Neural progenitor cell (in vitro differentiated cells): ENCODE results near the gene PGBD5. TPM values are rescaled to one million over a fixed set of nuclear protein-coding genes. Genes with fewer than 3 reads are reported as not detected.
"Not testable (repeated sequence)": the region's sequence is repeated elsewhere in the genome, so short reads cannot be mapped to it uniquely, and the experiment has no call there.

Experiments
- DNase-seq: peaks from one replicate; pipeline ENCODE4 v3.0.0-alpha.2; 2016; ENCODE audit warnings: low spot score
- H2AFZ ChIP-seq: fragments of 200-600 bp; sonication (generic); replicated peaks from 2 replicates; pipeline ENCODE4 v1.6.1; 2016; ENCODE audit warnings: antibody characterized with exemption
- H3F3A ChIP-seq: fragments of 200-600 bp; sonication (generic); 2 replicates; pipeline ENCODE4 v1.6.1; 2016; ENCODE audit warnings: antibody characterized with exemption, low read depth
- H3K27ac ChIP-seq: fragments of 200-600 bp; sonication (generic); 2 replicates; pipeline ENCODE4 v1.5.1; 2016; ENCODE audit warnings: mild to moderate bottlenecking
- H3K27me3 ChIP-seq: fragments of 200-600 bp; sonication (generic); 2 replicates; pipeline ENCODE4 v1.6.1; 2016; ENCODE audit warnings: mild to moderate bottlenecking, moderate library complexity
- H3K36me3 ChIP-seq: fragments of 200-600 bp; sonication (generic); 2 replicates; pipeline ENCODE4 v1.5.1; 2016
- H3K4me1 ChIP-seq: fragments of 200-600 bp; sonication (generic); 2 replicates; pipeline ENCODE4 v1.6.1; 2016; ENCODE audit warnings: mixed run types
- H3K4me2 ChIP-seq: fragments of 200-600 bp; sonication (generic); 2 replicates; pipeline ENCODE4 v1.6.1; 2016
- H3K4me3 ChIP-seq: fragments of 200-600 bp; sonication (generic); 2 replicates; pipeline ENCODE4 v1.5.1; 2016
- H3K79me2 ChIP-seq: fragments of 200-600 bp; sonication (generic); 2 replicates; pipeline ENCODE4 v1.6.1; 2016; ENCODE audit warnings: low read depth
- H3K9ac ChIP-seq: fragments of 200-600 bp; sonication (generic); 2 replicates; pipeline ENCODE4 v1.6.1; 2016
- H3K9me3 ChIP-seq: fragments of 200-600 bp; sonication (generic); 2 replicates; pipeline ENCODE4 v1.5.1; 2016; ENCODE audit warnings: low read depth
- H4K20me1 ChIP-seq: fragments of 200-600 bp; sonication (generic); 2 replicates; pipeline ENCODE4 v1.6.1; 2016; ENCODE audit warnings: low read depth
- H3K27ac Mint-ChIP-seq: 3 replicates; pipeline ENCODE4 v1.8.0; 2021; ENCODE audit warnings: mixed read lengths
- H3K27me3 Mint-ChIP-seq: 2 replicates; pipeline ENCODE4 v1.8.0; 2022; ENCODE audit warnings: low read depth, mild to moderate bottlenecking, inconsistent platforms, moderate library complexity, mixed read lengths; ENCODE audit not compliant: insufficient read depth
- H3K36me3 Mint-ChIP-seq: 3 replicates; pipeline ENCODE4 v1.8.0; 2021; ENCODE audit warnings: mixed read lengths
- H3K4me1 Mint-ChIP-seq: 3 replicates; pipeline ENCODE4 v1.8.0; 2021; ENCODE audit warnings: mixed read lengths
- H3K4me3 Mint-ChIP-seq: 3 replicates; pipeline ENCODE4 v1.8.0; 2021; ENCODE audit warnings: mild to moderate bottlenecking, moderate library complexity, mixed read lengths
- H3K9me3 Mint-ChIP-seq: 3 replicates; pipeline ENCODE4 v1.8.0; 2020; ENCODE audit warnings: mixed read lengths
- EZH2 ChIP-seq: fragments of 200-600 bp; sonication (generic); IDR thresholded peaks from 2 replicates; pipeline ENCODE4 v1.6.1; 2017; ENCODE audit warnings: antibody characterized with exemption, mild to moderate bottlenecking, moderate library complexity
- EZH2phosphoT487 ChIP-seq: fragments of 200-600 bp; sonication (generic); IDR thresholded peaks from 2 replicates; pipeline ENCODE4 v1.6.1; 2017; ENCODE audit warnings: antibody characterized with exemption
- total RNA-seq: library from RNA; depleted of rRNA; stranded (reverse); fragments of >200 nt; gene quantifications from 2 replicates; pipeline ENCODE4 v1.2.3, GENCODE V29; 2015; ENCODE audit warnings: low replicate concordance
- TF ChIP-seq, protein P1 (sequence below): fragments of 200-600 bp; sonication (generic); IDR thresholded peaks from 2 replicates; pipeline ENCODE4 v1.5.1; 2017; ENCODE audit warnings: antibody characterized with exemption, mild to moderate bottlenecking

PGBD5 gene
- total RNA-seq, 1 donor from 2014 or later, result 1.2 TPM

DNA sequence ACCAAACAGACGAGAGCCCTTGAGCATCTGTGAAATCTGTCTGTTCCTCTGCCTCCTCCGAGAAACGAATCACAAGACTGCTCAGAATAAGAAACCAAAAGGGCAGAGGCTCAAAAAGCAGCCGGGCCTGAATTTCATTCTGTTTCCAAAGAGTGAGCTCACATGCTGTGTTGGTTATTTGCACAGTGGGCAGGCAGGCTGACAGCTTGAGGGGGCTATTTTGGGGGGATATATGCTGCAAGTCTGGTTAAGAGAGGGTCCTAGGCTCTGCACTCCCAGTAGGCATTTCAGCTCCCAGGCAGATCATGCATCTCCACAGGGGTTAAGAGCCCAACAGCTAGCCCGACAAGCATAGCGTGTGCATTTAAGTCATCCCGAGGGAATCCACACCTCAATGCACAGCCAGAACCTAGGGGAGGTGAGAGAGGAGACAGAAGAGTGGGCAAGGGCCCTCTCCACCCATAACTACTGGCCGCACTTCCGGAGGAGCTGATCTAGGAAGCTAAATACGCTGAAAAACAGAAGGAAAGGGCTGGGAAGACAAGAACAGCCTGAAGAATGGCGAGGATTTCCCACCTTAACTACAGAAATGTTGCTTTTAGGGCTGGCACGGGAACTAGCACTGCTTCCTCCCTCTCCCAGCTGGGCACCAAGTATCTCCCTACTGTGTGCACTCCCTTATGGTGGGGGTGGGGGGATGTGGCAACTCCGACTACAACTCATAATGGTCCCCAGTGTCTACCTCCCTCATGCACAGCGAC is 3.7 kb downstream of the PGBD5 start:
- Mint-ChIP-seq H3K36me3 (peaks cover 16% of the 10 kb centered on the region), H3K4me1 (peaks cover 51% of the 10 kb centered on the region)
- H3K4me2 ChIP-seq, result peak overlapping the region; percentile 41

DNA sequence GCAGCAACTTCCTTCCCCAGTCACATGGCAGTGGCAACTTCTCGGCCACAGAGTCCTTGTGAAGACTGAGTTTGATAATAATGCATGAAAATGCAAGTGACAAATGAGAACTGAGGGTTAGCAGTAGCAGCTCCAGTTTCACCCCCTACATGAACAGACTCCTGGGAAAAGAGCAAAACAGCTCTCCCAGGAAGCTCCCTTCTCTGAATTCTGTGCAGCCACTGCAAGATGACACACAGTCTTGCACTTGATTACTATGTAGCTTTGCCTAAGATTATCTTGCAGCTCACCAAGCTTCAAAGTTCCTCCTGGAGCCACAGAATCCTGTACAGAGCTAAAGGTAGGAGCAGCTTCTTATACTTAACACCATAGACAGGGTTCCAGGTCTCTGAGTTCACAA is 4.7 kb downstream of the PGBD5 start:
- TF ChIP-seq EZH2phosphoT487, result no peak
- TF ChIP-seq EZH2, result no peak
- TF ChIP-seq, protein P1, sequence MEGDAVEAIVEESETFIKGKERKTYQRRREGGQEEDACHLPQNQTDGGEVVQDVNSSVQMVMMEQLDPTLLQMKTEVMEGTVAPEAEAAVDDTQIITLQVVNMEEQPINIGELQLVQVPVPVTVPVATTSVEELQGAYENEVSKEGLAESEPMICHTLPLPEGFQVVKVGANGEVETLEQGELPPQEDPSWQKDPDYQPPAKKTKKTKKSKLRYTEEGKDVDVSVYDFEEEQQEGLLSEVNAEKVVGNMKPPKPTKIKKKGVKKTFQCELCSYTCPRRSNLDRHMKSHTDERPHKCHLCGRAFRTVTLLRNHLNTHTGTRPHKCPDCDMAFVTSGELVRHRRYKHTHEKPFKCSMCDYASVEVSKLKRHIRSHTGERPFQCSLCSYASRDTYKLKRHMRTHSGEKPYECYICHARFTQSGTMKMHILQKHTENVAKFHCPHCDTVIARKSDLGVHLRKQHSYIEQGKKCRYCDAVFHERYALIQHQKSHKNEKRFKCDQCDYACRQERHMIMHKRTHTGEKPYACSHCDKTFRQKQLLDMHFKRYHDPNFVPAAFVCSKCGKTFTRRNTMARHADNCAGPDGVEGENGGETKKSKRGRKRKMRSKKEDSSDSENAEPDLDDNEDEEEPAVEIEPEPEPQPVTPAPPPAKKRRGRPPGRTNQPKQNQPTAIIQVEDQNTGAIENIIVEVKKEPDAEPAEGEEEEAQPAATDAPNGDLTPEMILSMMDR, result no peak
- peaks cover 9% of the 10 kb centered on the region for H3K9me3 Mint-ChIP-seq
- Histone ChIP-seq H3K4me3 (no peak overlapping the region), H3K9ac (no peak overlapping the region), H2AFZ (no peak overlapping the region), H3K27ac (no peak overlapping the region), H4K20me1 (peaks cover 26% of the 10 kb centered on the region), H3K9me3 (no peaks in the 10 kb centered on the region), H3K79me2 (peaks cover 7% of the 10 kb centered on the region), H3F3A (peaks cover 13% of the 10 kb centered on the region), H3K36me3 (no peaks in the 10 kb centered on the region), H3K27me3 (peaks cover 41% of the 10 kb centered on the region), H3K4me1 (peaks cover 26% of the 10 kb centered on the region), H3K4me2 (no peak overlapping the region)
- H3K27me3 Mint-ChIP-seq, result peaks cover 10% of the 10 kb centered on the region
- no peak for DNase-seq
- no peak overlapping the region for H3K27ac Mint-ChIP-seq
- peak overlapping the region; percentile 52 for H3K4me3 Mint-ChIP-seq
- peaks cover 44% of the 10 kb centered on the region for H3K4me1 Mint-ChIP-seq
- peaks cover 16% of the 10 kb centered on the region for H3K36me3 Mint-ChIP-seq

More for the DNA sequence above, 3.7 kb downstream of the PGBD5 start:
- Histone ChIP-seq H3K9me3 (no peaks in the 10 kb centered on the region), H4K20me1 (peaks cover 34% of the 10 kb centered on the region), H3K4me3 (no peak overlapping the region), H3K4me1 (peaks cover 34% of the 10 kb centered on the region), H3K27ac (no peak overlapping the region), H3K79me2 (peaks cover 7% of the 10 kb centered on the region), H3K36me3 (no peaks in the 10 kb centered on the region), H3K9ac (no peak overlapping the region), H3K27me3 (peaks cover 49% of the 10 kb centered on the region), H3F3A (peaks cover 23% of the 10 kb centered on the region), H2AFZ (no peak overlapping the region)
- DNase-seq, result peak; percentile 33
- Mint-ChIP-seq H3K27ac (no peak overlapping the region), H3K4me3 (peak overlapping the region; percentile 71), H3K9me3 (peaks cover 9% of the 10 kb centered on the region), H3K27me3 (peaks cover 16% of the 10 kb centered on the region)
- no peak for TF ChIP-seq EZH2
- no peak for TF ChIP-seq EZH2phosphoT487
- TF ChIP-seq, protein P1, result no peak

DNA sequence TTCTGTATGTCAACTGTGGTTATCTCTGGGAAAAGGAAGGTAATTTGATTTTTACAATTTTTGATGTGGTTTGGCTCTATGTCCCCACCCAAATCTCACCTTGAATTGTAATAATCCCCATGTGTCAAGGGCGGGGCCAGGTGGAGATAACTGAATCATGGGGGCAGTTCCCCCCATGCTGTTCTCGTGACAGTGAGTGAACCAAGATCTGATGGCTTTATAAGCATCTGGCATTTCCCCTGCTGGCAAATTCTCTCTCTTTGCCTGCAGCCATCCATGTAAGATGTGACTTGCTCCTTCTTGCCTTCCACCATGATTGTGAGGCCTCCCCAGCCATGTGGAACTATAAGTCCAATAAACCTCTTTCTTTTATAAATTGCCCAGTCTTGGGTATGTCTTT is 5.8 kb downstream of the PGBD5 start:
- not testable (repeated sequence) for H3K27ac Mint-ChIP-seq, H3K9me3 ChIP-seq, H3K9ac ChIP-seq, H3K4me3 ChIP-seq, H3K9me3 Mint-ChIP-seq, H3K4me2 ChIP-seq, H2AFZ ChIP-seq, DNase-seq, H3K27ac ChIP-seq, H3K36me3 ChIP-seq, H3K79me2 ChIP-seq, H3K4me3 Mint-ChIP-seq
- Histone ChIP-seq H3F3A (peaks cover 13% of the 10 kb centered on the region), H3K27me3 (peaks cover 38% of the 10 kb centered on the region), H4K20me1 (peaks cover 25% of the 10 kb centered on the region), H3K4me1 (peaks cover 26% of the 10 kb centered on the region)
- Mint-ChIP-seq H3K27me3 (peaks cover 10% of the 10 kb centered on the region), H3K36me3 (peaks cover 16% of the 10 kb centered on the region), H3K4me1 (peaks cover 44% of the 10 kb centered on the region)

DNA sequence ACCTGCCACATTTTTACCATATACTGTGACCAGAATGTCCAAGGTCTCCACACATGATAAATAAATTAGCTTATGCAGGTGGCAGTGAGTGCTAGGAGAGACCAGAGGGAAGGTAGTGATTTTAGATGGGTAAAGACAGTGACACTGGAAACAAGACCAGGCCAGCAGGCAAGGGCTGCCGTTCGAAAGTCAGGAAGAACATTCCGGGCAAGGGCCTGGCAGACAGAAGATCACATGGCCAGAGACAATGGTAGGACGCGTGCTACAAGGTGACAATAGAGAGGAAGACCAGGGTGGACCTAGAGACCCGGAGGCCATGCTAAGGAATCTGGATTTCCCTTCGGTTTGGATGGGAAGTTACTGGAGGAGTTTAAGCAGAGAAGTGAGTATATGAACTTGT is 9.7 kb downstream of the PGBD5 start:
- H3K4me3 Mint-ChIP-seq, result no peak overlapping the region
- Histone ChIP-seq H3K79me2 (peaks cover 7% of the 10 kb centered on the region), H3F3A (no peaks in the 10 kb centered on the region), H3K9me3 (no peaks in the 10 kb centered on the region), H3K27ac (no peak overlapping the region), H4K20me1 (no peaks in the 10 kb centered on the region), H3K27me3 (no peaks in the 10 kb centered on the region), H3K4me2 (no peak overlapping the region), H3K4me3 (no peak overlapping the region), H3K36me3 (no peaks in the 10 kb centered on the region), H3K4me1 (no peaks in the 10 kb centered on the region), H2AFZ (no peak overlapping the region), H3K9ac (no peak overlapping the region)
- TF ChIP-seq EZH2, result no peak
- H3K36me3 Mint-ChIP-seq, result peaks cover 14% of the 10 kb centered on the region
- no peak for DNase-seq
- H3K27me3 Mint-ChIP-seq, result no peaks in the 10 kb centered on the region
- H3K9me3 Mint-ChIP-seq, result peaks cover 9% of the 10 kb centered on the region
- no peak overlapping the region for H3K27ac Mint-ChIP-seq
- H3K4me1 Mint-ChIP-seq, result peaks cover 6% of the 10 kb centered on the region
